Measurements from ENCODE around the gene RAB4A.

The RAB4A gene

GRCh38 chr1:229341774-229342655 is 71.1 kb downstream of the RAB4A start:
- DNase-seq, result peak; percentile 94

GRCh38 chr1:229342656-229343569 is 72.0 kb downstream of the RAB4A start, which contains the start of gene CCSAP:
Gene CCSAP, minus strand, starts transcription at chr1:229343047. Its CDS starts 582 bp downstream, at chr1:229342465.
- DNase-seq, result no peak

GRCh38 chr1:229344139-229344538 is 73.2 kb downstream of the RAB4A start:
- no peak for DNase-seq

GRCh38 chr1:229344937-229345684 is 74.2 kb downstream of the RAB4A start:
- DNase-seq, result no peak

GRCh38 chr1:229347528-229347927 is 76.6 kb downstream of the RAB4A start:
- DNase-seq, result no peak

- DNase-seq, result no peak
Measured at GRCh38 chr1:229349463-229350385, 78.8 kb downstream of the RAB4A start.

- no peak for DNase-seq
Measured at GRCh38 chr1:229352975-229353374, 82.1 kb downstream of the RAB4A start.

- no peak for DNase-seq
Measured at GRCh38 chr1:229354226-229354625, 83.3 kb downstream of the RAB4A start.

Data from eye (tissue), 1 donor.